Measurements from ENCODE around the gene RNU6-1.

- TF ChIP-seq POLR2A (IDR thresholded peaks at IDR 0.05; ENCODE audit: low read length), result no peak
- TF ChIP-seq NFE2L2 (conservative IDR thresholded peaks at IDR 0.05; ENCODE audit: low read length), result no peak
- no peak for TF ChIP-seq CTCF (IDR thresholded peaks at IDR 0.05)
- TF ChIP-seq, protein P1, sequence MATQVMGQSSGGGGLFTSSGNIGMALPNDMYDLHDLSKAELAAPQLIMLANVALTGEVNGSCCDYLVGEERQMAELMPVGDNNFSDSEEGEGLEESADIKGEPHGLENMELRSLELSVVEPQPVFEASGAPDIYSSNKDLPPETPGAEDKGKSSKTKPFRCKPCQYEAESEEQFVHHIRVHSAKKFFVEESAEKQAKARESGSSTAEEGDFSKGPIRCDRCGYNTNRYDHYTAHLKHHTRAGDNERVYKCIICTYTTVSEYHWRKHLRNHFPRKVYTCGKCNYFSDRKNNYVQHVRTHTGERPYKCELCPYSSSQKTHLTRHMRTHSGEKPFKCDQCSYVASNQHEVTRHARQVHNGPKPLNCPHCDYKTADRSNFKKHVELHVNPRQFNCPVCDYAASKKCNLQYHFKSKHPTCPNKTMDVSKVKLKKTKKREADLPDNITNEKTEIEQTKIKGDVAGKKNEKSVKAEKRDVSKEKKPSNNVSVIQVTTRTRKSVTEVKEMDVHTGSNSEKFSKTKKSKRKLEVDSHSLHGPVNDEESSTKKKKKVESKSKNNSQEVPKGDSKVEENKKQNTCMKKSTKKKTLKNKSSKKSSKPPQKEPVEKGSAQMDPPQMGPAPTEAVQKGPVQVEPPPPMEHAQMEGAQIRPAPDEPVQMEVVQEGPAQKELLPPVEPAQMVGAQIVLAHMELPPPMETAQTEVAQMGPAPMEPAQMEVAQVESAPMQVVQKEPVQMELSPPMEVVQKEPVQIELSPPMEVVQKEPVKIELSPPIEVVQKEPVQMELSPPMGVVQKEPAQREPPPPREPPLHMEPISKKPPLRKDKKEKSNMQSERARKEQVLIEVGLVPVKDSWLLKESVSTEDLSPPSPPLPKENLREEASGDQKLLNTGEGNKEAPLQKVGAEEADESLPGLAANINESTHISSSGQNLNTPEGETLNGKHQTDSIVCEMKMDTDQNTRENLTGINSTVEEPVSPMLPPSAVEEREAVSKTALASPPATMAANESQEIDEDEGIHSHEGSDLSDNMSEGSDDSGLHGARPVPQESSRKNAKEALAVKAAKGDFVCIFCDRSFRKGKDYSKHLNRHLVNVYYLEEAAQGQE (IDR thresholded peaks at IDR 0.05), result no peak
- TF ChIP-seq TFCP2L1 (CRISPR knock-in tag; IDR thresholded peaks at IDR 0.05), result no peak
- TF ChIP-seq BHLHE40 (IDR thresholded peaks at IDR 0.05; ENCODE audit: low read depth, low read length), result no peak
- TF ChIP-seq ELK1 (IDR thresholded peaks at IDR 0.05; ENCODE audit: low read depth, low read length), result no peak
- TF ChIP-seq ZNF302 (CRISPR knock-in tag; IDR thresholded peaks at IDR 0.05), result no peak
- no peak for TF ChIP-seq NR3C1 (IDR thresholded peaks at IDR 0.05)
These were observed 14.5 kb upstream of the RNU6-1 start for GRCh38 chr15:67854358-67854757.
